HG03342 (cell line): ENCODE measurements around the gene SIK2.

Source experiments
- ATAC-seq: cut with Tn5 transposase; IDR thresholded peaks from one replicate; pipeline ENCODE4 v1.9.1; 2021; ENCODE audit warnings: mild to moderate bottlenecking, moderate library complexity; ENCODE audit not compliant: unreplicated experiment

Gene SIK2

GRCh38 chr11:111581341-111581740 is 20.9 kb upstream of the SIK2 start:
- ATAC-seq: no peak

GRCh38 chr11:111582163-111582562 is 20.1 kb upstream of the SIK2 start:
- no peak for ATAC-seq

- ATAC-seq: no peak
Measured at GRCh38 chr11:111582881-111583280, 19.4 kb upstream of the SIK2 start.

- no peak for ATAC-seq
Measured at GRCh38 chr11:111585371-111585770, 16.9 kb upstream of the SIK2 start.

GRCh38 chr11:111586388-111586831 is 15.8 kb upstream of the SIK2 start:
- no peak for ATAC-seq

- no peak for ATAC-seq
Measured at GRCh38 chr11:111589114-111589513, 13.1 kb upstream of the SIK2 start.

GRCh38 chr11:111589886-111590499 is 12.3 kb upstream of the SIK2 start:
- ATAC-seq: no peak

GRCh38 chr11:111591187-111591960 is 10.9 kb upstream of the SIK2 start:
- ATAC-seq: no peak

GRCh38 chr11:111592491-111592890 is 9.8 kb upstream of the SIK2 start:
- no peak for ATAC-seq

- ATAC-seq: no peak
Measured at GRCh38 chr11:111596319-111596718, 5.9 kb upstream of the SIK2 start.

GRCh38 chr11:111598148-111598547 is 4.1 kb upstream of the SIK2 start:
- ATAC-seq: no peak

GRCh38 chr11:111598559-111598958 is 3.7 kb upstream of the SIK2 start:
- ATAC-seq: no peak

- no peak for ATAC-seq
Measured at GRCh38 chr11:111601636-111601978, 642 bp upstream of the SIK2 start.

- ATAC-seq: no peak
Measured at GRCh38 chr11:111602865-111603610, 789 bp downstream of the SIK2 start.

GRCh38 chr11:111603611-111604130 is 1.4 kb downstream of the SIK2 start:
- no peak for ATAC-seq

- no peak for ATAC-seq
Measured at GRCh38 chr11:111604392-111605009, 2.3 kb downstream of the SIK2 start.

GRCh38 chr11:111605681-111606080 is 3.4 kb downstream of the SIK2 start:
- no peak for ATAC-seq

- ATAC-seq: no peak
Measured at GRCh38 chr11:111606986-111607385, 4.7 kb downstream of the SIK2 start.

GRCh38 chr11:111607751-111608150 is 5.5 kb downstream of the SIK2 start:
- ATAC-seq: no peak

GRCh38 chr11:111612224-111612623 is 10.0 kb downstream of the SIK2 start:
- no peak for ATAC-seq

GRCh38 chr11:111617286-111617685 is 15.0 kb downstream of the SIK2 start:
- no peak for ATAC-seq
